ENCODE results near the gene HSPA5.

DNA sequence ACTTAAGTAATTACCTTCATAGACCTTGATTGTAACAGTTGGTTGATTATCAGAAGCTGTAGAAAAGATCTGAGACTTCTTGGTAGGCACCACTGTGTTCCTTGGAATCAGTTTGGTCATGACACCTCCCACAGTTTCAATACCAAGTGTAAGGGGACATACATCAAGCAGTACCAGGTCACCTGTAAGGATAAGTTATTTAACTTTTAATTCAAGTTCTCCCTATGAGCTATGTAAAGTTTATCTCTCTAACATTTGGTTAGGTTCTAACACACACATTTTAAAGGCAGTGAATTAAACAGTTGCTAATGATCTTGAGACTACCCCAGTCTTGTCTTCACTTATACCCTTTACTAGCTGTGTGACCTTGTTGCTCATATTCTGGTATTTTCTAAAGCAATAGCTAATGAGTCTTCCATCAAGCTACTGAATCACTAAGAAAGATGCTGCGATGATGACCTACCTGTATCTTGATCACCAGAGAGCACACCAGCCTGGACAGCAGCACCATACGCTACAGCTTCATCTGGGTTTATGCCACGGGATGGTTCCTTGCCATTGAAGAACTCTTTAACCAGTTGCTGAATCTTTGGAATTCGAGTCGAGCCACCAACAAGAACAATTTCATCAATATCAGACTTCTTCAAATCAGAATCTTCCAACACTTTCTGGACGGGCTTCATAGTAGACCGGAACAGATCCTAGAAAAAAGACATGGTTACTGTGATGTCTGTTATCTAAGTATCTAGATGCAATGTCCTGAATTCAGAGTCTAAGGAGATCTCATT lies 2.8 kb downstream of the HSPA5 start:
- TF ChIP-seq EP300 (IDR thresholded peaks at IDR 0.05) (no peak), POLR2A (IDR thresholded peaks at IDR 0.05) (no peak)

All from tibial nerve (tissue), 3 donors.